Chondrocyte (in vitro differentiated cells): Measurements from ENCODE around the gene PCDH17. TPM values are rescaled to one million over a fixed set of nuclear protein-coding genes. Genes with fewer than 3 reads are reported as not detected.

Source experiments
- DNase-seq: peaks from one replicate; pipeline ENCODE4 v3.0.0; 2021; ENCODE audit warnings: mixed read lengths, low spot score
- H3K27ac Mint-ChIP-seq: one replicate; pipeline ENCODE4 v1.8.0; 2021; ENCODE audit warnings: mild to moderate bottlenecking, moderate library complexity, mixed read lengths; ENCODE audit not compliant: unreplicated experiment
- H3K27me3 Mint-ChIP-seq: 2 replicates; pipeline ENCODE4 v1.8.0; 2021; ENCODE audit warnings: low read depth, mixed read lengths
- H3K36me3 Mint-ChIP-seq: 2 replicates; pipeline ENCODE4 v1.8.0; 2021; ENCODE audit warnings: low read depth, mixed read lengths
- H3K4me1 Mint-ChIP-seq: 2 replicates; pipeline ENCODE4 v1.8.0; 2021; ENCODE audit warnings: low read depth, mild to moderate bottlenecking, mixed read lengths
- H3K4me3 Mint-ChIP-seq: one replicate; pipeline ENCODE4 v1.8.0; 2021; ENCODE audit warnings: mild to moderate bottlenecking, moderate library complexity, mixed read lengths; ENCODE audit not compliant: unreplicated experiment
- H3K9me3 Mint-ChIP-seq: 2 replicates; pipeline ENCODE4 v1.8.0; 2021; ENCODE audit warnings: low read depth, mixed read lengths
- CTCF ChIP-seq: fragments of 200-600 bp; sonication (generic); IDR thresholded peaks from 2 replicates; pipeline ENCODE4 v1.5.0; 2021; ENCODE audit warnings: antibody characterized with exemption, mild to moderate bottlenecking, moderate library complexity
- total RNA-seq: library from RNA; stranded (reverse); gene quantifications from 3 replicates; pipeline ENCODE4 v1.2.1, GENCODE V29; 2021

PCDH17 gene
- total RNA-seq, 1 donor from 2014 or later: 0.32 TPM

DNA sequence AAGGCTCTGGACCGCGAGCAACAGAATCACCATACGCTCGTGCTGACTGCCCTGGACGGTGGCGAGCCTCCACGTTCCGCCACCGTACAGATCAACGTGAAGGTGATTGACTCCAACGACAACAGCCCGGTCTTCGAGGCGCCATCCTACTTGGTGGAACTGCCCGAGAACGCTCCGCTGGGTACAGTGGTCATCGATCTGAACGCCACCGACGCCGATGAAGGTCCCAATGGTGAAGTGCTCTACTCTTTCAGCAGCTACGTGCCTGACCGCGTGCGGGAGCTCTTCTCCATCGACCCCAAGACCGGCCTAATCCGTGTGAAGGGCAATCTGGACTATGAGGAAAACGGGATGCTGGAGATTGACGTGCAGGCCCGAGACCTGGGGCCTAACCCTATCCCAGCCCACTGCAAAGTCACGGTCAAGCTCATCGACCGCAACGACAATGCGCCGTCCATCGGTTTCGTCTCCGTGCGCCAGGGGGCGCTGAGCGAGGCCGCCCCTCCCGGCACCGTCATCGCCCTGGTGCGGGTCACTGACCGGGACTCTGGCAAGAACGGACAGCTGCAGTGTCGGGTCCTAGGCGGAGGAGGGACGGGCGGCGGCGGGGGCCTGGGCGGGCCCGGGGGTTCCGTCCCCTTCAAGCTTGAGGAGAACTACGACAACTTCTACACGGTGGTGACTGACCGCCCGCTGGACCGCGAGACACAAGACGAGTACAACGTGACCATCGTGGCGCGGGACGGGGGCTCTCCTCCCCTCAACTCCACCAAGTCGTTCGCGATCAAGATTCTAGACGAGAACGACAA, 1.8 kb downstream of the PCDH17 start:
- Mint-ChIP-seq H3K4me1 (peaks cover 39% of the 10 kb centered on the region), H3K27ac (no peak overlapping the region), H3K4me3 (peak overlapping the region; percentile 94), H3K36me3 (peaks cover 2% of the 10 kb centered on the region), H3K9me3 (no peaks in the 10 kb centered on the region), H3K27me3 (peaks cover 44% of the 10 kb centered on the region)
- peak; percentile 82 for DNase-seq
- TF ChIP-seq CTCF: peak; percentile 41

GRCh38 chr13:57633950-57634838, 2.6 kb downstream of the PCDH17 start:
- peak; percentile 86 for DNase-seq
- Mint-ChIP-seq H3K27ac (no peak overlapping the region), H3K27me3 (peaks cover 38% of the 10 kb centered on the region), H3K4me3 (no peak overlapping the region), H3K9me3 (no peaks in the 10 kb centered on the region), H3K36me3 (peaks cover 2% of the 10 kb centered on the region), H3K4me1 (peaks cover 37% of the 10 kb centered on the region)
- TF ChIP-seq CTCF: no peak

DNA sequence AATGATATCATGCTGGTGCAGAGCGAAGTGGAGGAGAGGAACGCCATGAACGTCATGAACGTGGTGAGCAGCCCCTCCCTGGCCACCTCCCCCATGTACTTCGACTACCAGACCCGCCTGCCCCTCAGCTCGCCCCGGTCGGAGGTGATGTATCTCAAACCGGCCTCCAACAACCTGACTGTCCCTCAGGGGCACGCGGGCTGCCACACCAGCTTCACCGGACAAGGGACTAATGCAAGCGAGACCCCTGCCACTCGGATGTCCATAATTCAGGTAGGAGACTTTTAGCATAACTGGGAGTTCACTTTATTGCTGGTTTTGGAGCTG, 3.3 kb downstream of the PCDH17 start:
- Mint-ChIP-seq H3K4me1 (peaks cover 31% of the 10 kb centered on the region), H3K36me3 (peaks cover 2% of the 10 kb centered on the region), H3K4me3 (no peak overlapping the region), H3K27ac (no peak overlapping the region), H3K9me3 (no peaks in the 10 kb centered on the region), H3K27me3 (peaks cover 34% of the 10 kb centered on the region)
- TF ChIP-seq CTCF: no peak
- DNase-seq: peak; percentile 90

DNA sequence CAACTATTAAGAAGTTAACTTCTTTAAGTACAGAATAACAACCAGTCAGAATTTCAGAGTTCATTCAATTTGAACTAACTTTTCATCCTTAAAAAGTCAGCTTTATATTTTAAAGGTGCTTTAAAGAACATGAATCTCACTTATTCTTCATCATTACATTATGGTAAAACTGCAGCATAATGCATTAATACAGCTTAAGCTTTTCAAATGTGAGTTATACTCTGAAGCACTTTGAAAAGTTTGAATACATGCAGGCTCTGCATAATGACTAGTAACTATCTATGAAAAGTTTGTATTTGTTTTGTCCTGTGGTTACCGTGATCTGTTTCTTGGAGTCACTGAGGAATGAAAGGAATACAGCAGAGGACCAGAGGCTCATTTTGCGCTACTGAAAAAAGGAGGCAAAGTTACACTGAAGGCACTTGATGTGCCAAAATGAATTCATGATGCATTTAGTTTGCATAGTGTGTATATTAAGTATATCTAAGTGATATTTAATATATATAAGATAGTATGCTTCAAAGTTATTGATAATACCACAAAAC, 4.1 kb downstream of the PCDH17 start:
- Mint-ChIP-seq H3K27ac (no peak overlapping the region), H3K36me3 (peaks cover 2% of the 10 kb centered on the region), H3K9me3 (no peaks in the 10 kb centered on the region), H3K4me1 (peaks cover 24% of the 10 kb centered on the region), H3K4me3 (no peak overlapping the region), H3K27me3 (peaks cover 34% of the 10 kb centered on the region)
- no peak for DNase-seq
- no peak for TF ChIP-seq CTCF

- no peak overlapping the region for H3K4me3 Mint-ChIP-seq
- no peaks in the 10 kb centered on the region for H3K9me3 Mint-ChIP-seq
- H3K4me1 Mint-ChIP-seq: peaks cover 11% of the 10 kb centered on the region
- H3K27ac Mint-ChIP-seq: no peak overlapping the region
- H3K27me3 Mint-ChIP-seq: peaks cover 28% of the 10 kb centered on the region
- DNase-seq: no peak
- TF ChIP-seq CTCF: no peak
- peaks cover under 1% of the 10 kb centered on the region for H3K36me3 Mint-ChIP-seq
These were observed 5.3 kb downstream of the PCDH17 start for GRCh38 chr13:57636816-57637215.
